ENCODE measurements around the gene KITLG.

- TF ChIP-seq CTCF (conservative IDR thresholded peaks at IDR 0.05; ENCODE audit: low read depth in 2 of 2) (no peak), ZNF331 (CRISPR knock-in tag; IDR thresholded peaks at IDR 0.05; ENCODE audit: low read depth) (no peak), NANOG (IDR thresholded peaks at IDR 0.05; ENCODE audit: borderline replicate concordance) (no peak), REST (IDR thresholded peaks at IDR 0.05; ENCODE audit: unreplicated experiment) (no peak), POLR2AphosphoS5 (IDR thresholded peaks at IDR 0.05; ENCODE audit: low read depth) (no peak), CREB1 (CRISPR knock-in tag; IDR thresholded peaks at IDR 0.05; ENCODE audit: low read depth) (no peak)
These were observed 73.0 kb downstream of the KITLG start for GRCh38 chr12:88507270-88507669.

Data from GM23338 (cell line).